ENCODE data around the gene ATXN1. TPM values are rescaled to one million over a fixed set of nuclear protein-coding genes. Genes with fewer than 3 reads are reported as not detected.

ATXN1 gene
- total and polyA plus RNA-seq, 3 donors from 2014 or later = 12.8 to 84.1 (median 64.3) TPM

DNA sequence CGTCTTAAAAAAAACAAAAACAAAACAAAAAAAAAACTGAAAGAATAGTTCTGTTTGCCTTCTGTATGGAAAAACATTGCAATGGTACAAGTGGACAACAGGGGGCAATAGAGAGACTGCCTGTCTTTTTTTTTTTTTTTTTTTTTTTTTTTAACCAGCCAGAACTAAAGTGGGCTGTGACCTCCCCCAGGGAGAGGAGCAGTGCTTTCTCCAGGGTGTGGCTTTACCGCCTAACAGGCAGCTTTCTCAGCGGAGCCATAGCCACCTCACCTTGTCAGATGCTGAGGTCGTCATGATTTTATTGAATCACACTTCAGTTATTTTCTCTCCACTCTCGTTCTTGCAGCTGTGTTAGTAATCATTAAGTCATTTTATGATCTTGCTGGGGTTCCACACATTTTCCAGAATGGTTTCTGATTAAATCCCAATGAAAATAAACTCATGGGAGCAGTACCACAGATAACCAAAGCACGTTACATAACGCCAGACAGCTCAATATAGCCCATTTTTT, 444.5 kb downstream of the ATXN1 start:
- peaks cover 31% of the 10 kb centered on the region for H3K4me1 ChIP-seq
- no peaks in the 10 kb centered on the region for H3K9me3 ChIP-seq
- TF ChIP-seq, protein P1, sequence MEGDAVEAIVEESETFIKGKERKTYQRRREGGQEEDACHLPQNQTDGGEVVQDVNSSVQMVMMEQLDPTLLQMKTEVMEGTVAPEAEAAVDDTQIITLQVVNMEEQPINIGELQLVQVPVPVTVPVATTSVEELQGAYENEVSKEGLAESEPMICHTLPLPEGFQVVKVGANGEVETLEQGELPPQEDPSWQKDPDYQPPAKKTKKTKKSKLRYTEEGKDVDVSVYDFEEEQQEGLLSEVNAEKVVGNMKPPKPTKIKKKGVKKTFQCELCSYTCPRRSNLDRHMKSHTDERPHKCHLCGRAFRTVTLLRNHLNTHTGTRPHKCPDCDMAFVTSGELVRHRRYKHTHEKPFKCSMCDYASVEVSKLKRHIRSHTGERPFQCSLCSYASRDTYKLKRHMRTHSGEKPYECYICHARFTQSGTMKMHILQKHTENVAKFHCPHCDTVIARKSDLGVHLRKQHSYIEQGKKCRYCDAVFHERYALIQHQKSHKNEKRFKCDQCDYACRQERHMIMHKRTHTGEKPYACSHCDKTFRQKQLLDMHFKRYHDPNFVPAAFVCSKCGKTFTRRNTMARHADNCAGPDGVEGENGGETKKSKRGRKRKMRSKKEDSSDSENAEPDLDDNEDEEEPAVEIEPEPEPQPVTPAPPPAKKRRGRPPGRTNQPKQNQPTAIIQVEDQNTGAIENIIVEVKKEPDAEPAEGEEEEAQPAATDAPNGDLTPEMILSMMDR (IDR thresholded peaks at IDR 0.05) = peak; percentile 36 to 80 (median 39)
- no peak for TF ChIP-seq POLR2A (IDR thresholded peaks at IDR 0.05)
- H3K4me3 ChIP-seq = no peak overlapping the region
- DNase-seq = peak; percentile 44
- intact Hi-C loops (cut with DNase I; ENCODE audit: low total_unique reads) = no loop called here
- WGBS, 2 donors = 64 to 78% methylated on average over 7 of the region's 7 CpGs
- H3K27me3 ChIP-seq = no peaks in the 10 kb centered on the region
- no peak overlapping the region for H3K27ac ChIP-seq
- no peaks in the 10 kb centered on the region for H3K36me3 ChIP-seq (ENCODE audit: low read depth, missing control alignments)

DNA sequence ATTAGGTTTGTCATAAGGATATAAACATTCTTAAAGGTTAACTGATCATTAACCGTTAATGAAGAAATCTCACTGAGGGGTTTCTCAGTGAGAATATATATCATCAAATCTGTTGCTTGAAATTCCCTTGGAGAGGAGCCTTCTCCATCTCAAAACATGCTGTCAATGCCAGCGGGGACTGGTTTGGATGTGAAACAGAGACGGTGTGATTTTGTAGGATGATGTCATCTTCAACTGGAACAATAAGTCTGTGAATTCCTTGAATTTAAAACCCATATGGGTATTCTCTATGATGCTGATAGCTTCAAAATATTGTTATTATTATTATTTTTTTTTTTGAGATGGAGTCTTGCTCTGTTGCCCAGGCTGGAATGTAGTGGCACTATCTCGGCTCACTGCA, 447.0 kb downstream of the ATXN1 start:
- H3K27me3 ChIP-seq = no peaks in the 10 kb centered on the region
- intact Hi-C loops (cut with DNase I; ENCODE audit: low total_unique reads) = no loop called here
- WGBS, 2 donors = 82 to 91% methylated on average over 4 of the region's 4 CpGs
- H3K36me3 ChIP-seq (ENCODE audit: low read depth, missing control alignments) = no peaks in the 10 kb centered on the region
- H3K4me3 ChIP-seq = no peak overlapping the region
- no peaks in the 10 kb centered on the region for H3K9me3 ChIP-seq
- no peak overlapping the region for H3K27ac ChIP-seq
- DNase-seq = no peak
- H3K4me1 ChIP-seq = peaks cover 6% of the 10 kb centered on the region
- TF ChIP-seq, protein P1 (IDR thresholded peaks at IDR 0.05) = no peak
- TF ChIP-seq POLR2A (IDR thresholded peaks at IDR 0.05) = no peak

DNA sequence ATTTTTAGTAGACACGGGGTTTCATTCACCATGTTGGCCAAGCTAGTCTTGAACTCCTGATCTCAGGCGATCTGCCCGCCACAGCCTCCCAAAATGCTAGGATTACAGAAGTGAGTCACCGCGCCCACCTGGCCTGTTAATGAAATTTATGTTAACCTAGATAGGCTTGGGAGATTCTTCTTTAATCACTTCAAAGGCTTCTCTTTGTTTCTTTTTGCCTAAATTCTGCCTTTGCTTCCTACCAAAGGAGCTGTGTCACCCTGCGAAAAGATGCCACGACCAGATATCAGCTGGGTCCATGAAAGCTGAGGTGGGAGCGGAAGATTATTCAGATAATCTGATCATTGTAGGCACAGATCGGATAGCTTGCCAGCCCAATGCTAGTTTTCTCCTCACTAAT, 447.5 kb downstream of the ATXN1 start:
- H3K27me3 ChIP-seq = no peaks in the 10 kb centered on the region
- H3K27ac ChIP-seq = no peak overlapping the region
- H3K36me3 ChIP-seq (ENCODE audit: low read depth, missing control alignments) = no peaks in the 10 kb centered on the region
- TF ChIP-seq, protein P1 (IDR thresholded peaks at IDR 0.05) = no peak
- no peak for TF ChIP-seq POLR2A (IDR thresholded peaks at IDR 0.05)
- intact Hi-C loops (cut with DNase I; ENCODE audit: low total_unique reads) = no loop called here
- peaks cover 2% of the 10 kb centered on the region for H3K4me1 ChIP-seq
- H3K9me3 ChIP-seq = no peaks in the 10 kb centered on the region
- DNase-seq = no peak
- no peak overlapping the region for H3K4me3 ChIP-seq
- 91 to 97% methylated on average over 9 of the region's 9 CpGs for WGBS, 2 donors

DNA sequence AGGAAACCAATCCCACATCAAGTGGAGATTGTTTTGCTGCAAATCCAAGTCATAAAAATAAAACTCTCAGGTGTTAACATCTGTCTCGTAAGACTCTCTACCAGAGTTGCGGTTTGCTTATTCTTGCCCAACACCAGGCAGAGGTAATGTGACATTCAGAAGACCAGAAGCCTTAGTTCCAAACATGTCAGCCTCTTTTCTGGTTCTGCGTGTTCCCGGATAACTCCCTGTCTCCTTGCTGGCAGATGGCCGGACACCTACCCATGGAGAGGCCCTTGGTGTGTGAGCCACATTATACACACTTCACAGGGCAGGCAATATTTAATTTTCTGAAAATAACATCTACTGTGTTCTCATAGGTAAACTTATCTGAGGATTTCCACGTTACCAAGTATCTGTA, 449.5 kb downstream of the ATXN1 start:
- Histone ChIP-seq H3K9me3 (no peaks in the 10 kb centered on the region), H3K36me3 (ENCODE audit: low read depth, missing control alignments) (no peaks in the 10 kb centered on the region), H3K27ac (no peak overlapping the region), H3K4me1 (no peaks in the 10 kb centered on the region), H3K27me3 (no peaks in the 10 kb centered on the region), H3K4me3 (no peak overlapping the region)
- intact Hi-C loops (cut with DNase I; ENCODE audit: low total_unique reads) = no loop called here
- no peak for DNase-seq
- TF ChIP-seq POLR2A (IDR thresholded peaks at IDR 0.05) = no peak
- TF ChIP-seq, protein P1 (IDR thresholded peaks at IDR 0.05) = no peak
- 93 to 96% methylated on average over 6 of the region's 6 CpGs for WGBS, 2 donors

DNA sequence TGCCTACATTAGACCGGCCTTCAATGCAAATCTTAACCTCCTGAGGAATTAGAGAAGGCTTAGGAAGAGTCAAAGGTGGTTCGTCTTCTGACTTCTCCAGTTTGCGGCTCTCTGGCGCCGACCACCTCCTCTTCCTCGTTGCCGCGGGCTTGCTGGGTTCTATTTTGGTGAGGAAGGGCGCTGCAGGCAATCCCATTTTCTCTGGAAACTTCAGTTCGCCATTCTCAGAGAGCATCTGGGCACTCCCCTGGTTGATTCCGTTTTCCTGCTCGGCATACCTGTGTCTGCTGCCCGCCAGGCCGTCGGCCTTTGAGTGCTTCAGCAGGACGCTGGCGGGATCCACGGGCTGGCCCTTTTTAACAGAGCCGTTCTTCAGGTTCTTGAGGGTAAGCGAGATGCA, 454.9 kb downstream of the ATXN1 start:
- WGBS, 2 donors = 63 to 65% methylated on average over 20 of the region's 20 CpGs
- Histone ChIP-seq H3K27me3 (no peaks in the 10 kb centered on the region), H3K36me3 (ENCODE audit: low read depth, missing control alignments) (no peaks in the 10 kb centered on the region), H3K4me3 (no peak overlapping the region), H3K27ac (no peak overlapping the region), H3K9me3 (no peaks in the 10 kb centered on the region), H3K4me1 (no peaks in the 10 kb centered on the region)
- DNase-seq = no peak
- intact Hi-C loops (cut with DNase I; ENCODE audit: low total_unique reads) = no loop called here
- no peak for TF ChIP-seq POLR2A (IDR thresholded peaks at IDR 0.05)
- TF ChIP-seq, protein P1 (IDR thresholded peaks at IDR 0.05) = no peak

Measured in testis (tissue), 3 donors.